Keratinocyte (primary cell): ENCODE data around the gene ZNF576. TPM values are rescaled to one million over a fixed set of nuclear protein-coding genes. Genes with fewer than 3 reads are reported as not detected.

Experiments
- DNase-seq: peaks from one replicate; pipeline ENCODE4 v3.0.0-alpha.2; 2011; ENCODE audit warnings: low read depth, missing footprints, low spot score
- FAIRE-seq: peaks from 2 replicates; lab custom pipeline; 2011; peaks lifted over from hg19 to GRCh38; lab: Jason Lieb, UNC
- H2AFZ ChIP-seq: 2 replicates; pipeline ENCODE4 v1.6.0; 2012; ENCODE audit warnings: low read length, control low read depth, inconsistent platforms; ENCODE audit not compliant: control insufficient read depth
- H3K27ac ChIP-seq: 2 replicates; pipeline ENCODE4 v1.5.1; 2011; ENCODE audit warnings: low read length; ENCODE audit not compliant: control insufficient read depth, insufficient read depth
- H3K27me3 ChIP-seq: 3 replicates; pipeline ENCODE4 v1.6.0; 2011; ENCODE audit warnings: low read length; ENCODE audit not compliant: control insufficient read depth, insufficient read depth; ENCODE audit errors: extremely low read depth
- H3K36me3 ChIP-seq, 2 experiments: 2 replicates in 1 of 2; 3 replicates in 1 of 2; pipeline ENCODE4 v1.5.1; 2011; ENCODE audit warnings: low read length in 2 of 2, mild to moderate bottlenecking in 1 of 2; ENCODE audit not compliant: control insufficient read depth in 2 of 2, insufficient read depth in 2 of 2; ENCODE audit errors: extremely low read depth in 1 of 2
- H3K4me1 ChIP-seq: 3 replicates; pipeline ENCODE4 v1.5.1; 2011; ENCODE audit warnings: low read length; ENCODE audit not compliant: control insufficient read depth, insufficient read depth; ENCODE audit errors: extremely low read depth
- H3K4me2 ChIP-seq: 3 replicates; pipeline ENCODE4 v1.6.0; 2011; ENCODE audit warnings: low read depth, low read length; ENCODE audit not compliant: control insufficient read depth, insufficient read depth; ENCODE audit errors: extremely low read depth
- H3K4me3 ChIP-seq, 3 experiments: fragments of 200-600 bp in 1 of 3; sonication (generic) in 1 of 3; 2 replicates in 2 of 3; 3 replicates in 1 of 3; pipeline ENCODE4 v1.5.1; 2011 to 2016; ENCODE audit warnings: low read length in 3 of 3, mild to moderate bottlenecking in 3 of 3, control low read depth in 2 of 3, inconsistent platforms in 1 of 3, low read depth in 1 of 3, mixed read lengths in 1 of 3, mixed run types in 1 of 3, moderate library complexity in 1 of 3; ENCODE audit not compliant: control insufficient read depth in 2 of 3, insufficient read depth in 2 of 3; ENCODE audit errors: extremely low read depth in 1 of 3
- H3K79me2 ChIP-seq: 2 replicates; pipeline ENCODE4 v1.6.0; 2012; ENCODE audit warnings: low read length; ENCODE audit not compliant: control insufficient read depth, insufficient read depth
- H3K9ac ChIP-seq: 3 replicates; pipeline ENCODE4 v1.6.0; 2011; ENCODE audit warnings: low read length; ENCODE audit not compliant: control insufficient read depth, insufficient read depth; ENCODE audit errors: extremely low read depth
- H3K9me1 ChIP-seq: 3 replicates; pipeline ENCODE4 v1.6.0; 2011; ENCODE audit warnings: low read length; ENCODE audit not compliant: control insufficient read depth, insufficient read depth; ENCODE audit errors: extremely low read depth
- H3K9me3 ChIP-seq: 2 replicates; pipeline ENCODE4 v1.5.1; 2012; ENCODE audit warnings: low read depth, low read length; ENCODE audit not compliant: control insufficient read depth
- H4K20me1 ChIP-seq: 3 replicates; pipeline ENCODE4 v1.6.0; 2011; ENCODE audit warnings: low read length; ENCODE audit not compliant: control insufficient read depth, insufficient read depth; ENCODE audit errors: extremely low read depth
- EZH2 ChIP-seq: IDR thresholded peaks from one replicate; pipeline ENCODE4 v1.6.1; 2012; ENCODE audit warnings: inconsistent platforms, mild to moderate bottlenecking, low read length, moderate library complexity
- dilution Hi-C: fragments of 300-500 bp; cut with MboI; formaldehyde crosslinking; loops from one replicate; pipeline ENCODE4 v1.7.0; 2020; ENCODE audit warnings: low sequenced_read_pairs; ENCODE audit not compliant: extremely low pct_ligation_motif_present
- polyA plus RNA-seq, 5 experiments: library from polyadenylated mRNA; depleted of rRNA in 3 of 5; stranded (reverse) in 3 of 5; stranded (forward) in 1 of 5; unstranded in 1 of 5; fragments of >200 nt; gene quantifications; 1 replicate in 1 of 5; 2 replicates in 3 of 5; 3 replicates in 1 of 5; pipeline versions ENCODE4 v1.2.1 to v1.2.3, GENCODE V29; 2011 to 2012; ENCODE audit warnings: missing spikeins in 2 of 5, low read depth in 1 of 5, low replicate concordance in 1 of 5
- TF ChIP-seq, protein P1 (sequence below), 3 experiments: IDR thresholded peaks in 1 of 3; conservative IDR thresholded peaks in 1 of 3; optimal IDR thresholded peaks in 1 of 3; 2 replicates in 2 of 3; 3 replicates in 1 of 3; pipeline versions ENCODE3 to v1.5.1; 2011; ENCODE audit warnings: low read length in 3 of 3, mild to moderate bottlenecking in 3 of 3, moderate library complexity in 2 of 3, control low read depth in 1 of 3, inconsistent platforms in 1 of 3; ENCODE audit not compliant: insufficient read depth in 2 of 3; ENCODE audit errors: extremely low read depth in 1 of 3

ZNF576 gene
- polyA plus RNA-seq, 1 donor (not counting 4 experiments of a cell fraction or from before 2014, with no cell fraction given): 6.4 TPM

DNA sequence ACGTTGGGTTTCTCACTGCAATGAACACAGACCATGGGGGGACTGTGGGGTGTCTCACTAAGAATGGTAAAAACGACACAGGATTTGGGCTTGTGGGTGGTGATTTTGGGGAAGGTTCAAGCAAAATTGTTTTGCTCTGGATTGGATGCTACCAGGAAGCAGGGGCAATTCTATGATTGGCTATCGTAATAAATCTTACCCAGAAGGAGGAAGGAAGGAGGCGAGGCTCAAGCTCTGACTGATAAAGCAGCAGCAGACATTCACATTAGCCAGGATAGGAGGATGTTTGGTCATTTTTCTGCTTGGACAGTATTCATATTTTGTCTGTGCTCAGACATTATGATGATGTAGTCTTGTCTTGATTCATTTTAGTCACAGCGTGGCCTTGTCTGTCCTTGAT lies 1.5 kb downstream of the ZNF576 start:
- no peak overlapping the region for H2AFZ ChIP-seq
- TF ChIP-seq, protein P1, sequence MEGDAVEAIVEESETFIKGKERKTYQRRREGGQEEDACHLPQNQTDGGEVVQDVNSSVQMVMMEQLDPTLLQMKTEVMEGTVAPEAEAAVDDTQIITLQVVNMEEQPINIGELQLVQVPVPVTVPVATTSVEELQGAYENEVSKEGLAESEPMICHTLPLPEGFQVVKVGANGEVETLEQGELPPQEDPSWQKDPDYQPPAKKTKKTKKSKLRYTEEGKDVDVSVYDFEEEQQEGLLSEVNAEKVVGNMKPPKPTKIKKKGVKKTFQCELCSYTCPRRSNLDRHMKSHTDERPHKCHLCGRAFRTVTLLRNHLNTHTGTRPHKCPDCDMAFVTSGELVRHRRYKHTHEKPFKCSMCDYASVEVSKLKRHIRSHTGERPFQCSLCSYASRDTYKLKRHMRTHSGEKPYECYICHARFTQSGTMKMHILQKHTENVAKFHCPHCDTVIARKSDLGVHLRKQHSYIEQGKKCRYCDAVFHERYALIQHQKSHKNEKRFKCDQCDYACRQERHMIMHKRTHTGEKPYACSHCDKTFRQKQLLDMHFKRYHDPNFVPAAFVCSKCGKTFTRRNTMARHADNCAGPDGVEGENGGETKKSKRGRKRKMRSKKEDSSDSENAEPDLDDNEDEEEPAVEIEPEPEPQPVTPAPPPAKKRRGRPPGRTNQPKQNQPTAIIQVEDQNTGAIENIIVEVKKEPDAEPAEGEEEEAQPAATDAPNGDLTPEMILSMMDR (optimal IDR thresholded peaks at IDR 0.05 in 1 of 3, IDR thresholded peaks at IDR 0.05 in 1 of 3, conservative IDR thresholded peaks at IDR 0.05 in 1 of 3; ENCODE audit: extremely low read depth in 1 of 3, insufficient read depth in 2 of 3, low read length in 3 of 3): no peak
- TF ChIP-seq EZH2: no peak
- no peak overlapping the region for H3K27ac ChIP-seq
- H3K4me3 ChIP-seq: peak overlapping the region in 2 of 3 experiments; percentile 85 to 96
- peaks cover 24 to 38% of the 10 kb centered on the region in 2 experiments for H3K36me3 ChIP-seq
- dilution Hi-C loops: no loop called here
- peaks cover 53% of the 10 kb centered on the region for H3K79me2 ChIP-seq
- H3K4me1 ChIP-seq: peaks cover 24% of the 10 kb centered on the region
- H3K9me3 ChIP-seq: no peaks in the 10 kb centered on the region
- peak overlapping the region; percentile 99 for H3K9ac ChIP-seq
- H3K27me3 ChIP-seq: no peaks in the 10 kb centered on the region
- no peak for DNase-seq
- H3K4me2 ChIP-seq: peak overlapping the region; percentile 93
- H3K9me1 ChIP-seq: no peaks in the 10 kb centered on the region
- peaks cover 5% of the 10 kb centered on the region for H4K20me1 ChIP-seq
- no peak for FAIRE-seq

DNA sequence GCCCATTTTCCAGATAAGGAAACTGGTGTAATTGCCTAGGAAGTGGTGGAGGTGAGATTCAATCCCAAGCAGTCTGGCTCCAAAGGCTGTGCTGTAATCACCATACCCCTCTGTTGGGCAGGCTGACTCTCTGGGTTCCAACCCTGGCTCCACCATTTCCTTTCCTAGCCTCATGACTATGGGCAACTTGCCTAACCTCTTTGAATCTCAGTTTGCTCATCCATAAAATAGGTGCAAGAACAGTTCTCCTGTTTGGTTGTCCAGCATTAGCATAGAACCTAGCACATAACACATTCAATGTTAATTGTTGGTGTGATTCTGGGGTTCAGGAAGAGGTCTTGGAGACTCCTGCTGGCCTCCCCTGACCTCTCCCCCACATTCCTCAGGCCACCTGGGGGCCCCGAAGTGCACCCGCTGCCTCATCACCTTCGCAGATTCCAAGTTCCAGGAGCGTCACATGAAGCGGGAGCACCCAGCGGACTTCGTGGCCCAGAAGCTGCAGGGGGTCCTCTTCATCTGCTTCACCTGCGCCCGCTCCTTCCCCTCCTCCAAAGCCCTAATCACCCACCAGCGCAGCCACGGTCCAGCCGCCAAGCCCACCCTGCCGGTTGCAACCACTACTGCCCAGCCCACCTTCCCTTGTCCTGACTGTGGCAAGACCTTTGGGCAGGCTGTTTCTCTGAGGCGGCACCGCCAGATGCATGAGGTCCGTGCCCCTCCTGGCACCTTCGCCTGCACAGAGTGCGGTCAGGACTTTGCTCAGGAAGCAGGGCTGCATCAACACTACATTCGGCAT lies 2.2 kb downstream of the ZNF576 start:
- Histone ChIP-seq H3K36me3 (peaks cover 22 to 31% of the 10 kb centered on the region in 2 experiments), H3K79me2 (peaks cover 45% of the 10 kb centered on the region), H3K9me1 (no peaks in the 10 kb centered on the region), H3K4me1 (peaks cover 24% of the 10 kb centered on the region), H2AFZ (no peak overlapping the region), H4K20me1 (peaks cover 5% of the 10 kb centered on the region), H3K4me3 (no peak overlapping the region), H3K27me3 (no peaks in the 10 kb centered on the region), H3K9ac (no peak overlapping the region), H3K27ac (no peak overlapping the region), H3K9me3 (no peaks in the 10 kb centered on the region), H3K4me2 (no peak overlapping the region)
- dilution Hi-C loops: no loop called here
- no peak for FAIRE-seq
- DNase-seq: no peak
- TF ChIP-seq, protein P1 (optimal IDR thresholded peaks at IDR 0.05 in 1 of 3, IDR thresholded peaks at IDR 0.05 in 1 of 3, conservative IDR thresholded peaks at IDR 0.05 in 1 of 3; ENCODE audit: extremely low read depth in 1 of 3, insufficient read depth in 2 of 3, low read length in 3 of 3): no peak
- TF ChIP-seq EZH2: no peak
